HG02642 (cell line): ENCODE results near the gene RAB7B.
A peak's percentile ranks its signal among the peaks of the same experiment; 100 is the strongest.
"Not testable (repeated sequence)": the region's sequence is repeated elsewhere in the genome, so short reads cannot be mapped to it uniquely, and the experiment has no call there.

Experiments
- ATAC-seq: cut with Tn5 transposase; IDR thresholded peaks from one replicate; pipeline ENCODE4 v1.9.1; 2021; ENCODE audit warnings: mild to moderate bottlenecking; ENCODE audit not compliant: unreplicated experiment, poor library complexity

Gene RAB7B

GRCh38 chr1:206000641-206001339 lies 2.4 kb downstream of the RAB7B start:
- no peak for ATAC-seq

GRCh38 chr1:205998457-205999241 lies 4.5 kb downstream of the RAB7B start:
- ATAC-seq, result no peak

GRCh38 chr1:205996641-205997040 lies 6.6 kb downstream of the RAB7B start:
- not testable (repeated sequence) for ATAC-seq

GRCh38 chr1:205994346-205994745 lies 8.8 kb downstream of the RAB7B start:
- no peak for ATAC-seq

GRCh38 chr1:205993068-205993467 lies 10.1 kb downstream of the RAB7B start:
- ATAC-seq, result no peak

- ATAC-seq, result no peak
Observed at GRCh38 chr1:205992218-205992882, 10.8 kb downstream of the RAB7B start.

GRCh38 chr1:205991237-205991636 lies 12.0 kb downstream of the RAB7B start:
- ATAC-seq, result no peak

GRCh38 chr1:205990226-205990625 lies 13.0 kb downstream of the RAB7B start:
- no peak for ATAC-seq

GRCh38 chr1:205989786-205990185 lies 13.4 kb downstream of the RAB7B start:
- no peak for ATAC-seq

GRCh38 chr1:205988585-205988995 lies 14.6 kb downstream of the RAB7B start:
- no peak for ATAC-seq

- no peak for ATAC-seq
Observed at GRCh38 chr1:205986861-205987260, 16.3 kb downstream of the RAB7B start.

GRCh38 chr1:205986292-205986691 lies 16.9 kb downstream of the RAB7B start:
- no peak for ATAC-seq

- ATAC-seq, result no peak
Observed at GRCh38 chr1:205985330-205986005, 17.7 kb downstream of the RAB7B start.

- peak; percentile 72 for ATAC-seq
Observed at GRCh38 chr1:205983925-205984725, 19.1 kb downstream of the RAB7B start.

GRCh38 chr1:205981257-205981656 lies 21.9 kb downstream of the RAB7B start:
- ATAC-seq, result no peak

GRCh38 chr1:205980237-205980870 lies 22.8 kb downstream of the RAB7B start:
- ATAC-seq, result no peak

- no peak for ATAC-seq
Observed at GRCh38 chr1:205979301-205979700, 23.9 kb downstream of the RAB7B start.

GRCh38 chr1:205978676-205979075 lies 24.5 kb downstream of the RAB7B start:
- ATAC-seq, result no peak

- ATAC-seq, result no peak
Observed at GRCh38 chr1:205977402-205978014, 25.7 kb downstream of the RAB7B start.
